ENCODE data around the gene CNGB1. TPM values are rescaled to one million over a fixed set of nuclear protein-coding genes. Genes with fewer than 3 reads are reported as not detected.
A peak's percentile ranks its signal among the peaks of the same experiment; 100 is the strongest.

Gene CNGB1
- total RNA-seq, 2 donors from 2014 or later: not detected

DNA sequence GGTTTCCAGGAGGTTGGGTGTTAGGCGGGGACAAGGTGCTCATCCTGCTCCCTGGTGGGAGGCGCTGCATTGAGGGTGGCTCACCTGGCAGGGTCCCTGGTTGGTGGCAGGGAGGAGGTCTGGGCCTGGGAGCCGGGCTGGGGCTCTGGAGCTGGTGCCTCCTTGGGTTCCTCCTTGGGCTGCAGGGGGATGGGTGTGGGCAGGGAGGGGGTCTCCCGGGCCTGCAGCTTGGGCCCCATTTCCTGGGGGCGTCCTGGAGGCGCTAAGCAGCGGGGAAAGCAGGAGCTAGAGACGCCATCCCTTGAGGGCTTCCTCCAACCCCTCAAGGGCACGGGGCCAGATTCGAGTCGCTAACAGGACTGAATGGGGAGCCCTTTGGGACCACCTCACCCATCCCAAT is 11.1 kb downstream of the CNGB1 start:
- intact Hi-C loops (cut with DNase I): no loop called here
- no peak for DNase-seq
- no peak for ATAC-seq

DNA sequence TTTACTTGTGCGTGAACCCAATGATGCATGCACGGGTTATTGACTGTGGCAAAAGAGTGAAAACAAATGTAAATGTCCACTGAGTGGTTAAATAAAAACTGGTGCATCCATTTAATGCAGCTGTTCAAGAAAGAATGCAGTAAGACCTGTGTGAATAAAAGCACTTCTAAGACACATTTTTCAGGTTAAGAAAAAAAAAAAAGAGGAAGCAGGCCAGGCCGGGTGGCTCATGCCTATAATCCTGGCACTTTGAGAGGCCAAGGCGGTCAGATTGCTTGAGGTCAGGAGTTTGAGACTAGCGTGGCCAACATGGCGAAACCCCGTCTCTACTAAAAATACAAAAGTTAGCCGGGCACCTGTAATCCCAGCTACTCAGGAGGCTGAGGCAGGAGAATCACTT is 11.8 kb downstream of the CNGB1 start:
- intact Hi-C loops (cut with DNase I): no loop called here
- no peak for ATAC-seq
- no peak for DNase-seq

DNA sequence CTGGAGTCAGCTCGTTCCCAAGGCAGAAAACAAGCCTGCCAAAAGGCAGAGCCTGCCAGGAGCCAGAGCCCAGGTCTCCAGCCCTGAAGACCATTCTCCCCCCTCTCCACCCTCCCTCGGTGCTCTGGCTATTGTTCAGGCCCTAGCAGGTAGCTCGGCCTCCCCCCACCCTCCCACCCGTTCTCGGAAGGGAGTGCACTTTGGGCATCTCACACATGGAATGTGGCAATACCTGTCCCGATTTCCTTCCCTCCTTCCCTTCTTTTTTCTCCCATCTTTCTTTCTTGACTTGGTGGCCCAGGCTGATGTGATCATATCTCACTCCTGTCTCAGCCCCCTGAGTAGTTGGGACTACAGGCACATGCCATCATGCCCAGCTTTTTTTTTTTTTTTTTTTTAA is 12.4 kb downstream of the CNGB1 start:
- DNase-seq: no peak
- intact Hi-C loops (cut with DNase I): no loop called here
- no peak for ATAC-seq

DNA sequence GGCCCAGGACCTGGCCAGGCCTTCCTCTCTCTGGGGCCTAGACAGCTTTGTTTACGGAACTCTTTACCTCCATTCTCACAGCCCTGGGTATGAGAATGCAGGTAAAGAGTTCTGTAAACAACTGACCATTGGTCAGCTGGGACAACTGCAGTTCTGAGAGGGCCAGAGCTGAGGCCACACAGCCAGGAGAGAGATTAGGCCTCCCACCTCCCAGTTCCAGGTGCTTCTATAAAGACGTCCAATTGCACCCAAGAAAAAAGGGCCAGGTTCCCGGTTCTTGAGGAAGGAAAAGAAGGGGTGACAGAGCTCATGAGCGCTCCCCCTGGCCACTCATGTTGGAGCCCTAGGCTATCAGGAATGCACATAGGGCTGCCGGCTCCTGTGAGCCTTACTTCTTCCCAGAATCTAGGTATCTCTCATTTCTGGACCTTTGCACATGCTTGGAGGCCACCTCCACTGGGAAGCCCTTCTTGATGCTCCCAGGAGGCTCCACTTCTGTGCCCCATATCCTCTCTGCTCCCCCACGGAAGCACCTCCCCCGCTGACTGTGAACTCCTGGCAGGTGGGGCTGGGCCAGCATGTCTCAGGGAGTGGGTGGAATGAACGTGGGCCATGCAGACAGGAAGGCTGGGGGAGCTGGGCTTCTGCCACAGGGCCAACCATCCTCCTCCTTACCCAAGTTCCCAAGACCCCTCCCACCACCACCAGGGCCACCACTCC is 13.1 kb downstream of the CNGB1 start:
- DNase-seq: no peak
- intact Hi-C loops (cut with DNase I): no loop called here
- ATAC-seq: no peak

DNA sequence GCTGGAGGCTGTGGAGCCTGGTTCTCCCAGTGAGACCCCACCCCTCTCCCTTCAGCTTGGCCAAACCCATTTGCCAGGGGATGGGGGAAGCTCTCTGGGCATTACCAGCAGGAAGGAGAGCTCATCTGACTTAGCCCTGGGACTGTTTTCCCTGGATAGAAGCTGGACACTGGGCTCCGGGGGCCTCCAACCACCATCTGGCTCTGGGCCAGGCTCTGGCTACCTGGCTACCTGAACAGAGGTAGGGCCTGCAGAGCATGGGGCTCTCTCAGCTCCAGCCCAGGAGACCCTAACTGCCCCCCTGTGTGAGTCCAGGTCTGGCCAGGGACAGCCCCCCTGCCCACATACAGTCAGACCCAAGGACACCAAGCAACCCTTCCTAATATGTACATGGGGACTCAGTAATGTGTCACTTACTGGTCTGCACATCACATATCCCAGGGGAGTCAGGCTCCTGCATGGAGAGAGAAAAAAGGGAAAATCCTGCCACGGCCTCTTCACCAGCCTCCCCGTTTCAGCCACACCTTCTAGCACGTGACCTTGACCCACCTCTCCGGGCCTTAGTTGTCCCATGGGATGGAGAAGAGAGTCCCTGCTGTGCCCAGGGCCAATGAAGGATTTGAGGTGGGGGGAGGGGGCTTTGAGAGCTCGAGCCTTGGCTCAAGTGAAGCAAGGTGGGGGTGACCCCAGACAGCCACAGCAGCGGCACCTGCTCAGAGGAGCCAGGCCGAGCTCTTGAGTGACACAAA is 13.8 kb downstream of the CNGB1 start:
- no peak for ATAC-seq
- DNase-seq: no peak
- intact Hi-C loops (cut with DNase I): no loop called here

DNA sequence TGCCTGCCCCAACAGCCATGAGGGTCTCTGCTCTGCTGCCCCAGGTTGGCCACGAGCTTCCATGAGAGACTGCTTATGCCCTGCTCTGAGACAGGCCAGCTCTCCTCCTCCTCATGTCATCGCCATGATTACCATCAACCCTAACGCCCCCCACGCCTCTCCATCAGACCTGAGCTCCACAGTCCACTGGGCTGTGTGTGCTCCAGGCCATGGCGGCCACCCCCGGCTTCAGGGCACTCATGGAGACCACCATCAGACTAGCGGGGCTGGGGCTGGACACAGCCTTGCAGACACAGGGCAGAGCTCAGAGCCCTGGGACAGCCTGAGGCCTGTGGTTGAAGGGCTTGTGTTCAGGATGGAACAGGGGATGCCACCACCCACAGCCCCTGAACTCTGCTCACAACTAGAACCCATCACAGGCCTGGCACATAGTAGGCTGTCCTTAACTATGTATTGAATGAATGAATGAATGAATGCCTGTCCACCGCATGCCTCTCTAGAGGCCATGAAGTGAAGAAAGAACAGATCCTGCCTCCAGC is 14.6 kb downstream of the CNGB1 start:
- no peak for DNase-seq
- intact Hi-C loops (cut with DNase I): no loop called here
- no peak for ATAC-seq

DNA sequence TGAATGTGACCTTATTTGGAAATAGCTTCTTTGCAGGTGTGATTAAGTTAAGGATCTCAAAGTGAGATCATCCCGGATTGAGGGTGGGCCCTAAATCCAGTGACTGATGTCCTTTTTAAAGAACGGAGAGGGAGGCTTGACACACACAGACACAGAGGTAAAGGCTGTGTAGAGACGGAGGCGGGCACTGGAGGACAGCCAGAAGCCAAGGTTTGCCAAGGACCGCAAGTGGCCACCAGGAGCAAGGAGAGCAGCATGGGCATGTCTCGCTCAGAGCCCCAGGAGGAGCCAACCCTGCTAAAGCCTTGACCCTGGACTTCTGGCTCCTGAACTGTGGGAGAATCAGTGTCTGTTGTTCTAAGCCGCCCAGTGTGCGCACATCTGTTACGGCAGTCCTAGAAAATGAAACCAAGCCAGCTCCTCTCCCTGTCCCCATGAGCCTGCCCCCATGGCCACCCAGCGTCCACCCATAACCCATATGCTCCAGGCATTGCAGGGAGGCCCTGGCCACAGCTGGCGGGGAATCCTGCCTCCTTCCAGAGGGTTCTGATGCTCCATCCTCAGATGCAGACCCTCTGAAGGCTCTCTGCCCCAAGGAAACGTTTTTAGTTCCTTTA is 15.2 kb downstream of the CNGB1 start:
- intact Hi-C loops (cut with DNase I): no loop called here
- DNase-seq (no peak), ATAC-seq (peak; percentile 36 to 50)

DNA sequence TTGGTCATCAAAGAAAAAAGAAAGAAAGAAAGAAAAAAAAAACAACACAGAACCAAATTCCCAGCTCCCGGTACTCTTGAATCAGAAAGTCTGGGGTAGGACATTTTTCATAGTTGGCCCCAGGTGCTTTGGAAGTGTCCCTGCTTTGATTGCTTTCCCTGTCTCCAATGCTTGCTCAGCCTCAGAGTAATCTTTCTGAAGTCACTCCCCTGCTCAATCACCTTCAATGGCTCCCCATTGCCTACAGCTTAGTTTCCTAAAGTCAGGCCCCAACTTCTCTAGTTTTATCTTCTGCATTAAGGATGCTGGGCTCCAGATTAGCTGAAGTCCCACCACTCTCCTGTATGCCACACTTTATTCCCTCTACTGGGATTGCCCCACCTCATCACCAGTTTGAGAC is 17.1 kb downstream of the CNGB1 start:
- intact Hi-C loops (cut with DNase I): no loop called here
- DNase-seq (no peak), ATAC-seq (no peak)

DNA sequence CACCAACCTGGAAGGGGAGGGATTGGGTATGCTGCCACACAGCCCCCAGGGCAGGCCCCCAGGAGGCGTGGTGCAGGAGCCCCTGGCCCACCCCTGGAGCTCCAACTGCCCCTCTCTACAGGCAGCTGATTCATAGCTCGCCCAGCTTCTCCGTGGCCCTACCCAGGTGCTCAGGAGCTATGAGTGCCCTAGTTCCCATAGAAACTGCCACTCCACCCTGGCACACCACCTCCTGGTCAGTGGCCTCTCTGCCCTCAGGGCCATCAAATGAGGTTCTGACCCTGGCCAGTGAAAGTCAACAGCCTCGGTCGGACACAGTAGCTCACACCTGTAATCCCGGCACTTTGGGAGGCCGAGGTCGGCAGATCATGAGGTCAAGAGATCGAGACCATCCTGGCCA is 18.0 kb downstream of the CNGB1 start:
- DNase-seq (no peak), ATAC-seq (no peak)
- intact Hi-C loops (cut with DNase I): no loop called here

DNA sequence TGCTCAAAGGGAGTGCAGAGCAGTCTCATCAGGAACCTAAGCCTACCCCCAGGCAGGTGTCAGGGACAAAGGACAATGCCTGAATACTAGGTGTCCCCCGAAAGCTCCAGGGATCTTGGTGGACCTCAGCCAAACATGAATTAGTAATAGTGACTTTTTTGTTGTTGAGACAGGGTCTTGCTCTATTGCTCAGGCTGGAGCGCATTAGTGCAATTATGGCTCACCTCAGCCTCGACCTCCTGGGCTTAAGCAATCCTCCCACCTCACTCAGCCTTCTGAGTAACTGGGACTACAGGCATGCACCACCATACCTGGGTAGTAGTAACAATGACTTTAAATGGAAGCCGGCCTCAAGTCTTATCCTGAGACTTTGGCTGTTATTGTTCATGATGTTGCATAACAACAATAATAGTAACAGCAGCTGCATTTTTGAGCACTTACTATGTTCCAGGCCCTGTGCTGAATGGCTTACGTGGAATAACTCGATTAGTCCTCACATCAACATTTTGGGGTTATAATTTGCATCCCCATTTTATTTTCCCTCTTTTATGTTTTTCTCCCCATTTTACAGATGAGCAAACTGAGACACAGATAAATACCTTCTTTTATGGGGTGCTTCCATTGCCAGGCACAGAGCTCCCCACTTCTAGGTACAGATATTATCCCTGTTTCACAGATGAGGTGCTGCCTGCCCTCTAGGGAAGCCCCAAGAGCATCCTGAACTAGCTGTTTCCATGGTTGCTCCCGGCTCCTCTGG is 19.5 kb downstream of the CNGB1 start:
- DNase-seq (no peak), ATAC-seq (no peak)
- intact Hi-C loops (cut with DNase I): no loop called here

DNA sequence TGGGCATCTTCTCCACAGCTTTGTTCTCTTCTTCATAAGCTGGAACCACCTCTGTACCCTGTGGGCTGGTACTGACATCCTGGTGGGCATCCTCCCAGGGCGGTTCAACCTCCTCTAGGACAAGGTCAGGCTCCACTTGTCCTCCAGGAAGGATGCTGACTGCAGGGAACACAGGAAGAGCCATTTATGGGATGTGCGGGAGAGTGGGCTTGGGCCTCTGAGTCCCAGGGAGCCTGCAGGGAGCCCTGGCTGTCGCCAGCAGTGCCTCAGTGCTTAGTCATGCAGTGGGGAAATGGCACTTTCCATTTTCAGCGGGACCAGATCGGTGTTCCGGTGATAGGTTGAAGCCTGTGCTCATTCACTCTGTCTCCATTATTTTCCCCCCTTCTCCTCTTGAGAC is 20.5 kb downstream of the CNGB1 start:
- intact Hi-C loops (cut with DNase I): no loop called here
- no peak for ATAC-seq
- no peak for DNase-seq

DNA sequence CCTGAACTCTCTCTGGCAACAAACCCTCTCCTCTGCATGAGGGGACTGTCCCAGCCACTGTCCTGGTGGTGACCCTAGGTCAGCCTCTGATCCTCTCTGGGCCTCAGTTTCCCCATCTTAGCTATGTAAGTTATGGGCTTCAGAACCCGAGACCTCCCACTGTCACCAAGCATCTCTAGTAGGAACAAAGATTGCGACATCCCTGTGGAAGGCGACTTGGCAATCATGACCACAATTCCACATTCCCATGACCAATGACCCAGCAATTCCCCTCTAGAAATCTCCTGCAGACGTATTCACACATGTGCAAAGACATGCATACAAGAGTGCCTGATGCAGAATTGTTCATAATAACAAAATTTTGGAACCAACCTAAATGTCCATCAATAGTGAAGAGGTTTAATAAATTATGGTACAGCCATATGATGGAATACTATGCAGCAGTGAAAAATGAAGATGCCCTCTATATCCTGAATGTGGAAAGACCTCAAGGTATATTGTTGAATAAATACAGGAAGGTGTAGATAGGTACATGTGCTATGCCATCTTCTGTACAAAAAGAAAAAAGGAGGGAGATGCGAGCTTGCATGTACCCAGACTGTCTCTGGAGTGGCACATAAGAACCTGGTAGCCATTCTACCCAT is 21.2 kb downstream of the CNGB1 start:
- ATAC-seq (no peak), DNase-seq (no peak)
- intact Hi-C loops (cut with DNase I): no loop called here

DNA sequence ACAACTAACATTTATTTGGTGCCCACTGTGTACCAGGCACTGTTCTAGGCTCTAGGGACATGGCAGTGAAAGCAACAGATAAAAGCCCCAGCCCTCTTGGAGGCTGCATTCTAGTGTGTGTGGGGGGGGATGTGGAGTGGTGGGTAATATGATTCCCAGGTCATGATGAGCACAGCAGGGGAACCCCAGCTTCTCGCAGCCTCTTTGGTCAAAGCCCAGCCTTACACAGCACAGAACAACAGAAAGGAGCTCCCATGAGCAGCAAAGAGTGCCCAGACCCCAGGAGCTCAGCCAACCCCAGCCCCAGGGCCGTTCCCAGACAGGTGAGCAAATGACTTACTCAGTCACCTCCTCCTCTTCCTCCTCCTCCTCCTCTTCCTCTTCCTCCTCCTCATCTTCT is 21.9 kb downstream of the CNGB1 start:
- intact Hi-C loops (cut with DNase I): no loop called here
- ATAC-seq (no peak), DNase-seq (no peak)

DNA sequence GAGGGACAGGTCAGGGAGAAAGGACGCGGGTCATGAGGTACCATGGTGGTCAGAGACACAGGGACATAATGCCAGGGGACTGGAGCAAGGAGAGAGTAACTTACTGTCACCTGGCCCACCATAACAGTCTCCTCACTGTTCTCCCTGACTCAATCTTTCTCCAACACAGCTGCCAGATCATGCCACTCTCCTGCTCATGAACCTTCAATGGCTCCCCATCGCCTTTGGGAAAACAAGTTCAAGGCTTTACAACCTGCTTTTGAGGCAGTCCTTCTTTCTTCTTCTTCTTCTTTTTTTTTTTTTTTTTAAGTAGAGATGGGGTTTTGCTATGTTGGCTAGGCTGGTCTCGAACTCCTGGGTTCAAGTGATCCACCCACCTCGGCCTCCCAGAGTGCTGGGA is 22.9 kb downstream of the CNGB1 start:
- ATAC-seq (no peak), DNase-seq (no peak)
- intact Hi-C loops (cut with DNase I): no loop called here

DNA sequence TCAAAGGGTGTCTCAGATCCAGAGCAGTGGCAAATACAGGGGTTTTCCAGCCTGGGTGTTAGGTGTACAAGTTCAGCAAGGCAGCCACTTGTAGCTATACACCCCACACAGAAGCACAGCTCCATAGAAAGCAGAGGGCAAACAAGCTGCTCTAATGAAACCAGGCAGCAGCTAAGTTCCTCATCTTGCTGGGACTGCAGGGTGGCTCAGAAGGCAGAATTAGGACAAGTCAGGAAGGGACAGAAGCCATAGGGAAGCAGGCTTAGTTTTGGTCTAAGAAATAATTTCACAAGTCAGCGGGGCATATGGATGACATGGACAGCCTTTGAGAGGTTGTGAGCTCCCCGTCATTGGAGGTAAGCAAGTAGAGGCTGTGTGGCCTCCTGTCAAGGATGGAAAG is 23.7 kb downstream of the CNGB1 start:
- ATAC-seq (no peak), DNase-seq (no peak)
- intact Hi-C loops (cut with DNase I): no loop called here

DNA sequence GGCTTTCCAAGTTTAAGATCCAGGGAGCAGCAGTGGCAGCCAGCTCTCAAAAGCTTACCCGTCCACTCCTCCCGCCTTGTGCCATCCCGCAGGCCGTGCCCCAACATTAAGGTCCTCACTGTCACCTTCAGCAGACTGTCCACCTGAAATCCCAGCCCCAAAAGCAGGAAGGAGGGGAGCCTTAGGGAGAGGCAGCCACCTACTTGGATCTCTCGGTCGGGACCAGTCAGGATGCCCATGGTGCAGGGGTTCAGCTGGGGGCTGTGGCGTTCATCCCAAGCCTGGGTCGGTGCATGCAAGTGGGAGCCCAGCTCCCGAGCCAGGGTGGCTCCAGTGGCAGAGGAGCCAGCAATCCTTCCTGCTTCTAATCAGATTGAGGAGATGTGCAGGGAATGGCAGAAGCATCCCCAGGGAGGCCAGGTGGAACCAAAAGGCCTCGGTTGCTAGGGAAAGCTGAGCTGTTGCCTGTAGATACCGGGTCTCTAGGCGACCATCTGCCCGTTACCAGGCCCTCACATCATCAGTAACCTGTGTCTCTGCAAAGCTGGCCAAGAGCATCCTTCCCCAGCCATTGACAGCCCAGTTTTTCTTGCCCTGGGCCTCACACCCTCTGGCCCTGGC is 24.6 kb downstream of the CNGB1 start:
- DNase-seq (no peak), ATAC-seq (no peak)
- intact Hi-C loops (cut with DNase I): no loop called here

DNA sequence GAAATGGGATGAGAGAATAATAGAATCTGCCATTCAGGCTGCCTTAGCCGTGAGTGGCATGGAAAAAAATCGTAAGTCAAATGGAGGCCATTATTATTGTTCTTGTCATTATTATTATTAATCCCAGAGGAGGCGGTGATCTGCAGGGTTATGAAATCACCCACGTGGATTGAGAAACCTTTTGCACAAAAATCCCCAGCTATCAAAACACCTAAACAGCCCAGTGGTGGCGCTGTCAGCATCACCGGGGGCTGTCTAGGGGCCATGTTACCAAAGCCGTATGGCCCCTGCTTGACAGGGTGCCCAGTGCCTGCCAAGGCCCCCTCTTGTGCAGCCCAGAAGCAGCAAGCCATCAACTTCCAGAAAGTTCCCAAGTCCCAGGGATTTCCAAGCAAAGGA is 25.2 kb downstream of the CNGB1 start:
- intact Hi-C loops (cut with DNase I): no loop called here
- DNase-seq: no peak
- no peak for ATAC-seq

DNA sequence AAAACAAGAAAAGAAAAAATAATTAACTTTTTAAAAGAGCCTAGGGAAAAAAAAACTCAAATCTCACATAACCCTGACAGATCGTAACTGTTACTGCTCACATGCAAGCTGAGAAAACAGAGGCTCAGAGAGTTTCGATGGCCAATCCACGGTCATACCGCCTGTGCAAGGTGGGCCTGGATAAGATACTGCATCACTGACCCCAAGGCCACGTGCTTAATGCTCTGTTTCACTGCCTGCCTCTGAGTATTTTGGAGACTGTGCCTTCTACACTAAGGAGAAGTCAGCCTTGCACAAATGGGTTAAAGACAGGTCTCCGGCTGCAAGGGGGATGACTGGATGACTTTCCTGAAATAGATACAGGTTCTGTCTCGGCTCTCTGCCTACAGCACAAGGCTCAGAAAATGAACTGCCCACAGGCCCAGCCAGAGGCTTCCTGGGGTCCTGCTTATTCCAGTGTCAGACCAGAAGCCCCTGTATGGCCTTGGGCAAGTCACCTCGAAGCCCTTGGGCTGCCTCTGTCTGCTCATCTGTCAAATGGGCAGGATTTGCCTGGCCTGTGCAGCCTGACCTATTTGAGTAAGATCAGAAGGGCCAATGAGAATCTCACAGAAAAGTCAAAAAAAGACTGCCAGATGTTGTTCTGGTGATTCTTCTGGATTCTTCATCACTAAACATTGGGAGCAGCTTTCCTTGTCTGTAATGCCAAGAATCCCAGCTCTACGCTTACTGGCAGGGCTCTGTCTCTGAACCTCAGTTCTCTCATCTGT is 25.8 kb downstream of the CNGB1 start:
- DNase-seq (no peak), ATAC-seq (no peak)
- intact Hi-C loops (cut with DNase I): no loop called here
